ENCODE results near the gene CYS1. TPM values are rescaled to one million over a fixed set of nuclear protein-coding genes. Genes with fewer than 3 reads are reported as not detected.

CYS1 gene
- total RNA-seq, 1 experiment from 2014 or later, result not detected

- intact Hi-C loops (cut with micrococcal nuclease), result no loop called here
- no peak overlapping the region for H3K4me3 Mint-ChIP-seq (ENCODE audit: unreplicated experiment)
- H3K4me1 Mint-ChIP-seq (ENCODE audit: insufficient read depth, unreplicated experiment), result no peaks in the 10 kb centered on the region
- no peak for DNase-seq (ENCODE audit: unreplicated experiment)
- BruUV-seq (replicated peaks), result no TSS peak
- H3K27ac Mint-ChIP-seq (ENCODE audit: low read depth, unreplicated experiment), result no peak overlapping the region
- H3K27me3 Mint-ChIP-seq (ENCODE audit: insufficient read depth, unreplicated experiment), result no peaks in the 10 kb centered on the region
- no peaks in the 10 kb centered on the region for H3K9me3 Mint-ChIP-seq (ENCODE audit: unreplicated experiment)
- POLR2A ChIA-PET, result interaction anchor here (0.7 to 0.9 kb wide), 2 partner anchors 10 to 113 kb away, joined by 3 read pairs; no protein-coding TSS in a partner anchor
- CTCF ChIA-PET, result no interaction called here
- no peak for TF ChIP-seq CTCF (IDR thresholded peaks at IDR 0.05; ENCODE audit: unreplicated experiment)
- H3K36me3 Mint-ChIP-seq (ENCODE audit: insufficient read depth, unreplicated experiment), result no peaks in the 10 kb centered on the region
Measured at GRCh38 chr2:10009271-10009810, 70.9 kb downstream of the CYS1 start.

GRCh38 chr2:10008809-10009176 lies 71.4 kb downstream of the CYS1 start:
- Mint-ChIP-seq H3K4me3 (ENCODE audit: unreplicated experiment) (no peak overlapping the region), H3K27me3 (ENCODE audit: insufficient read depth, unreplicated experiment) (no peaks in the 10 kb centered on the region), H3K4me1 (ENCODE audit: insufficient read depth, unreplicated experiment) (no peaks in the 10 kb centered on the region), H3K9me3 (ENCODE audit: unreplicated experiment) (no peaks in the 10 kb centered on the region), H3K27ac (ENCODE audit: low read depth, unreplicated experiment) (no peak overlapping the region), H3K36me3 (ENCODE audit: insufficient read depth, unreplicated experiment) (no peaks in the 10 kb centered on the region)
- ChIA-PET POLR2A (interaction anchor here (0.9 kb wide), 1 partner anchor 10 kb away, joined by 3 read pairs; no protein-coding TSS in a partner anchor), CTCF (no interaction called here)
- BruUV-seq (replicated peaks), result no TSS peak
- intact Hi-C loops (cut with micrococcal nuclease), result no loop called here
- DNase-seq (ENCODE audit: unreplicated experiment), result no peak
- no peak for TF ChIP-seq CTCF (IDR thresholded peaks at IDR 0.05; ENCODE audit: unreplicated experiment)

- no peaks in the 10 kb centered on the region for H3K36me3 Mint-ChIP-seq (ENCODE audit: insufficient read depth, unreplicated experiment)
- no TSS peak for BruUV-seq (replicated peaks)
- no peaks in the 10 kb centered on the region for H3K27me3 Mint-ChIP-seq (ENCODE audit: insufficient read depth, unreplicated experiment)
- CTCF ChIA-PET, result interaction anchor here (0.9 kb wide), 1 partner anchor 25 kb away, joined by 3 read pairs; no protein-coding TSS in a partner anchor
- POLR2A ChIA-PET, result interaction anchor here (0.9 kb wide), 1 partner anchor 11 kb away, joined by 3 read pairs; no protein-coding TSS in a partner anchor
- no peaks in the 10 kb centered on the region for H3K9me3 Mint-ChIP-seq (ENCODE audit: unreplicated experiment)
- DNase-seq (ENCODE audit: unreplicated experiment), result no peak
- no peak for TF ChIP-seq CTCF (IDR thresholded peaks at IDR 0.05; ENCODE audit: unreplicated experiment)
- H3K27ac Mint-ChIP-seq (ENCODE audit: low read depth, unreplicated experiment), result no peak overlapping the region
- H3K4me3 Mint-ChIP-seq (ENCODE audit: unreplicated experiment), result no peak overlapping the region
- intact Hi-C loops (cut with micrococcal nuclease), result no loop called here
- H3K4me1 Mint-ChIP-seq (ENCODE audit: insufficient read depth, unreplicated experiment), result no peaks in the 10 kb centered on the region
Measured at GRCh38 chr2:10007921-10008808, 72.0 kb downstream of the CYS1 start.

GRCh38 chr2:10007435-10007834 lies 72.8 kb downstream of the CYS1 start:
- ChIA-PET CTCF (interaction anchor here (0.9 to 2.9 kb wide), 2 partner anchors 23 to 25 kb away, joined by 3 to 13 read pairs; no protein-coding TSS in a partner anchor), POLR2A (no interaction called here)
- no peaks in the 10 kb centered on the region for H3K27me3 Mint-ChIP-seq (ENCODE audit: insufficient read depth, unreplicated experiment)
- no peaks in the 10 kb centered on the region for H3K36me3 Mint-ChIP-seq (ENCODE audit: insufficient read depth, unreplicated experiment)
- DNase-seq (ENCODE audit: unreplicated experiment), result no peak
- H3K4me3 Mint-ChIP-seq (ENCODE audit: unreplicated experiment), result no peak overlapping the region
- no peaks in the 10 kb centered on the region for H3K4me1 Mint-ChIP-seq (ENCODE audit: insufficient read depth, unreplicated experiment)
- intact Hi-C loops (cut with micrococcal nuclease), result no loop called here
- no TSS peak for BruUV-seq (replicated peaks)
- no peaks in the 10 kb centered on the region for H3K9me3 Mint-ChIP-seq (ENCODE audit: unreplicated experiment)
- no peak overlapping the region for H3K27ac Mint-ChIP-seq (ENCODE audit: low read depth, unreplicated experiment)
- no peak for TF ChIP-seq CTCF (IDR thresholded peaks at IDR 0.05; ENCODE audit: unreplicated experiment)
